MM.1S (cell line): ENCODE measurements around the gene GPR139.
A peak's percentile ranks its signal among the peaks of the same experiment; 100 is the strongest.

Experiments used
- DNase-seq: peaks from one replicate; pipeline ENCODE4 v3.0.0-alpha.2; 2015
- H2AFZ ChIP-seq: fragments of 300-600 bp; sonication (generic); 2 replicates; pipeline ENCODE4 v1.6.0; 2016; ENCODE audit warnings: antibody characterized with exemption, low read length
- H3F3A ChIP-seq: fragments of 300-600 bp; sonication (generic); 2 replicates; pipeline ENCODE4 v1.6.1; 2016; ENCODE audit warnings: mild to moderate bottlenecking, antibody characterized with exemption, low read length, moderate library complexity, mixed read lengths; ENCODE audit not compliant: insufficient read depth
- H3K27ac ChIP-seq: fragments of 300-600 bp; sonication (generic); 2 replicates; pipeline ENCODE4 v1.5.1; 2016; ENCODE audit warnings: mild to moderate bottlenecking, low read length
- H3K27me3 ChIP-seq: fragments of 300-600 bp; sonication (generic); replicated peaks from 2 replicates; pipeline ENCODE4 v1.6.0; 2016; ENCODE audit warnings: low read length; ENCODE audit not compliant: insufficient read depth
- H3K36me3 ChIP-seq: fragments of 300-600 bp; sonication (generic); replicated peaks from 2 replicates; pipeline ENCODE4 v1.6.1; 2016; ENCODE audit warnings: mild to moderate bottlenecking, low read length, mixed read lengths; ENCODE audit not compliant: insufficient read depth
- H3K4me1 ChIP-seq: fragments of 300-600 bp; sonication (generic); 2 replicates; pipeline ENCODE4 v1.6.1; 2016; ENCODE audit warnings: low read length, mixed read lengths
- H3K4me2 ChIP-seq: fragments of 300-600 bp; sonication (generic); 2 replicates; pipeline ENCODE4 v1.6.0; 2016; ENCODE audit warnings: low read depth, low read length
- H3K4me3 ChIP-seq: fragments of 300-600 bp; sonication (generic); 2 replicates; pipeline ENCODE4 v1.5.1; 2016; ENCODE audit warnings: low read length, mixed read lengths
- H3K79me2 ChIP-seq: fragments of 300-600 bp; sonication (generic); 2 replicates; pipeline ENCODE4 v1.6.1; 2016; ENCODE audit warnings: mixed run types, low read length, mixed read lengths
- H3K9ac ChIP-seq: fragments of 300-600 bp; sonication (generic); 2 replicates; pipeline ENCODE4 v1.6.1; 2016; ENCODE audit warnings: low read length, mixed read lengths
- H3K9me2 ChIP-seq: fragments of 300-600 bp; sonication (generic); replicated peaks from 2 replicates; pipeline ENCODE4 v1.6.1; 2016; ENCODE audit warnings: mild to moderate bottlenecking, low read length, mixed read lengths; ENCODE audit not compliant: insufficient read depth
- H3K9me3 ChIP-seq: fragments of 300-600 bp; sonication (generic); replicated peaks from 2 replicates; pipeline ENCODE4 v1.6.1; 2016; ENCODE audit warnings: mild to moderate bottlenecking, low read length, mixed read lengths; ENCODE audit not compliant: insufficient read depth
- H4K20me1 ChIP-seq: fragments of 300-600 bp; sonication (generic); 2 replicates; pipeline ENCODE4 v1.6.1; 2016; ENCODE audit warnings: mild to moderate bottlenecking, low read length, moderate library complexity, mixed read lengths; ENCODE audit not compliant: insufficient read depth
- EZH2 ChIP-seq: fragments of 300-600 bp; sonication (generic); optimal IDR thresholded peaks from 2 replicates; pipeline ENCODE3; 2017; ENCODE audit warnings: low read depth, mild to moderate bottlenecking, antibody characterized with exemption, low read length, mixed read lengths
- EZH2phosphoT487 ChIP-seq: fragments of 300-600 bp; sonication (generic); IDR thresholded peaks from 2 replicates; pipeline ENCODE4 v1.6.1; 2018; ENCODE audit warnings: antibody characterized with exemption, low read length
- TF ChIP-seq, protein P1 (sequence below): fragments of 300-600 bp; sonication (generic); IDR thresholded peaks from 2 replicates; pipeline ENCODE4 v1.5.1; 2016; ENCODE audit warnings: antibody characterized with exemption, low read length, mixed read lengths

The GPR139 gene

DNA sequence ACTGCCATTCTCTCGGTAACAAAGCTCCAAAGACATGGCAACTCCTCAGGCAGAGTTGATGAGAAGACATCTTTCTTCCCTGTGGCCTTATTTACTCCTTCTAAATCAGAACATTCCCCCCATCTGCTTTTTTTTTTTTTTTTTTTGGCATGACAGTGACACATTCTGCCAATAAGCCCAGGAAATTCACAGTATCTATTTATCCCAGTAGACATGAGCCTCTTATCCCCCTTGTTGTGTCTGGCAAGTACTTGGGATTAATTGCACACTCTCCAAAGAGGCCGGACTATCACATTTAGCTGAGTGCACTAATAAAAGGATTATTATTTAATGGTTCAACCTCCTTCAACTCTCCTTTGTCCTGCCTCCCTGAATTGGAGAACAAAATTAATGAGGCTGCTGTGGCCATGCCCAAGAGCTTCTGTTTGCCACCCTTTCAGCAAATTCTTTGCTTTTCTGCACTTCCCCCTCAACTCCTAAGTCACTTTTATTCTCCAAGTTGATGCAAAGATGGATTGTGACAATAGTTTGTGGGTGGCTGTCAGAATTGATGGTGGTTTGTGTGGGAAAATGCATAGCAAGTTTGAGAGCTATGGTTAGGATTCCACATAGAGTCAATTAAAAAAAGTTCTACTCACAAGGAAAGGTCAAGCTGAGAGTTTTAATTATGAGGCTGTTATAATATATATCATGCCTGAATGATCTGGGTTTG lies 47.2 kb downstream of the GPR139 start:
- H4K20me1 ChIP-seq: no peaks in the 10 kb centered on the region
- TF ChIP-seq EZH2phosphoT487 (no peak), EZH2 (no peak)
- TF ChIP-seq, protein P1, sequence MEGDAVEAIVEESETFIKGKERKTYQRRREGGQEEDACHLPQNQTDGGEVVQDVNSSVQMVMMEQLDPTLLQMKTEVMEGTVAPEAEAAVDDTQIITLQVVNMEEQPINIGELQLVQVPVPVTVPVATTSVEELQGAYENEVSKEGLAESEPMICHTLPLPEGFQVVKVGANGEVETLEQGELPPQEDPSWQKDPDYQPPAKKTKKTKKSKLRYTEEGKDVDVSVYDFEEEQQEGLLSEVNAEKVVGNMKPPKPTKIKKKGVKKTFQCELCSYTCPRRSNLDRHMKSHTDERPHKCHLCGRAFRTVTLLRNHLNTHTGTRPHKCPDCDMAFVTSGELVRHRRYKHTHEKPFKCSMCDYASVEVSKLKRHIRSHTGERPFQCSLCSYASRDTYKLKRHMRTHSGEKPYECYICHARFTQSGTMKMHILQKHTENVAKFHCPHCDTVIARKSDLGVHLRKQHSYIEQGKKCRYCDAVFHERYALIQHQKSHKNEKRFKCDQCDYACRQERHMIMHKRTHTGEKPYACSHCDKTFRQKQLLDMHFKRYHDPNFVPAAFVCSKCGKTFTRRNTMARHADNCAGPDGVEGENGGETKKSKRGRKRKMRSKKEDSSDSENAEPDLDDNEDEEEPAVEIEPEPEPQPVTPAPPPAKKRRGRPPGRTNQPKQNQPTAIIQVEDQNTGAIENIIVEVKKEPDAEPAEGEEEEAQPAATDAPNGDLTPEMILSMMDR: no peak
- no peaks in the 10 kb centered on the region for H3F3A ChIP-seq
- H3K9ac ChIP-seq: no peak overlapping the region
- H3K79me2 ChIP-seq: no peaks in the 10 kb centered on the region
- H3K4me1 ChIP-seq: no peaks in the 10 kb centered on the region
- no peak overlapping the region for H3K27ac ChIP-seq
- no peaks in the 10 kb centered on the region for H3K9me2 ChIP-seq
- DNase-seq: no peak
- no peak overlapping the region for H2AFZ ChIP-seq
- H3K27me3 ChIP-seq: no peaks in the 10 kb centered on the region
- H3K4me2 ChIP-seq: no peak overlapping the region
- no peaks in the 10 kb centered on the region for H3K9me3 ChIP-seq
- no peak overlapping the region for H3K4me3 ChIP-seq
- no peaks in the 10 kb centered on the region for H3K36me3 ChIP-seq

DNA sequence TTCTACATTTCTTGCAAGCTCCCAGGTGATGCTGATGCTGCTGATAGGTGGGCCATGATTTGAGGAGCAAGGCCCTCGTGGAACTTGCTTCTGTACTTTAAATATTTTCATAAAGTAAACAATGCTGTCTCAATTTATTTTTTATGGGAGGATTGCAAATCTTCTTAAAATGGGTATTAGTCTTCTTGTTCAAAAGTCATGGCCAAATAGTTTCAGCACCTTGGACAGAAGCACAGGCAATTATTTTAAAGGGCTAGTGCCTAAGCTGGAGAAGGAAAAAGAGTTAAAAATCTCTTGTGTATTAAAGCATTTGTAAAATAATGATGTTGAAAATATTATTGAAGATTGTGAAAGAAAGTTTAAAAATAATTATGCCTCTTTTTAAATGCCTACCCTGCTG lies 50.5 kb downstream of the GPR139 start:
- no peak overlapping the region for H3K9ac ChIP-seq
- no peaks in the 10 kb centered on the region for H3K79me2 ChIP-seq
- H3K27me3 ChIP-seq: no peaks in the 10 kb centered on the region
- H3K27ac ChIP-seq: no peak overlapping the region
- H3K4me3 ChIP-seq: no peak overlapping the region
- peak; percentile 27 for DNase-seq
- no peaks in the 10 kb centered on the region for H3K9me3 ChIP-seq
- no peaks in the 10 kb centered on the region for H3K9me2 ChIP-seq
- TF ChIP-seq EZH2 (no peak), EZH2phosphoT487 (no peak)
- TF ChIP-seq, protein P1: no peak
- no peak overlapping the region for H2AFZ ChIP-seq
- H3F3A ChIP-seq: no peaks in the 10 kb centered on the region
- no peak overlapping the region for H3K4me2 ChIP-seq
- no peaks in the 10 kb centered on the region for H4K20me1 ChIP-seq
- no peaks in the 10 kb centered on the region for H3K4me1 ChIP-seq
- no peaks in the 10 kb centered on the region for H3K36me3 ChIP-seq

DNA sequence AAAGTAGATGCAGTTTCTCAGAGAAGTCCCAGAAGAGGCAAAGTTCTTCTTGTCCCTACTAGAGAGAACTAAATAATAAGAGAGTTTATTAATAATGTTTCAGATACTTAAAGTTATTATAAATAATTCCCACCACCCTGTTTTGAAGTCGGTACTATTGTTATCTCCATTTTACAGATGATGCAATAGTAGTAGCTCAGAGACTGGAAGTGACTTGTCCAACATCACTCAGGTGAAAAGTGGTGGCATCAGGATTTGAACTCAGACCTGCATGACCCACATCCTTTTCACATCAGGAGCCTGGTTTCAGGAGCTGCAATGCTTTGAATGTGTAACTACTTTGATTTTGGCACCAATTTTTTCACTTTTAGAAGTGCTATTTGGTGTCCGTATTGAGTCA lies 52.7 kb downstream of the GPR139 start:
- Histone ChIP-seq H3K27me3 (no peaks in the 10 kb centered on the region), H4K20me1 (no peaks in the 10 kb centered on the region), H3K36me3 (no peaks in the 10 kb centered on the region), H3K4me2 (no peak overlapping the region), H2AFZ (no peak overlapping the region), H3K79me2 (no peaks in the 10 kb centered on the region), H3K27ac (no peak overlapping the region), H3K9me2 (no peaks in the 10 kb centered on the region), H3F3A (no peaks in the 10 kb centered on the region), H3K4me1 (no peaks in the 10 kb centered on the region), H3K9me3 (no peaks in the 10 kb centered on the region), H3K4me3 (no peak overlapping the region), H3K9ac (no peak overlapping the region)
- no peak for TF ChIP-seq EZH2
- TF ChIP-seq, protein P1: no peak
- no peak for TF ChIP-seq EZH2phosphoT487
- no peak for DNase-seq
